MG63 (cell line): ENCODE results near the gene ELOVL1. TPM values are rescaled to one million over a fixed set of nuclear protein-coding genes. Genes with fewer than 3 reads are reported as not detected.
A peak's percentile ranks its signal among the peaks of the same experiment; 100 is the strongest.

ENCODE experiments used
- DNase-seq: peaks from one replicate; pipeline ENCODE4 v3.0.0-alpha.2; 2020
- H3K27me3 ChIP-seq: fragments of 250-450 bp; sonication (Bioruptor Pico); 2 replicates; pipeline ENCODE4 v1.5.1; 2020; ENCODE audit warnings: mild to moderate bottlenecking, moderate library complexity
- H3K36me3 ChIP-seq: fragments of 250-450 bp; sonication (Bioruptor Pico); 2 replicates; pipeline ENCODE4 v1.5.1; 2020; ENCODE audit warnings: mild to moderate bottlenecking, moderate library complexity
- H3K4me3 ChIP-seq: fragments of 250-450 bp; sonication (Bioruptor Pico); 2 replicates; pipeline ENCODE4 v1.5.1; 2020; ENCODE audit warnings: mild to moderate bottlenecking, moderate library complexity
- H3K9me3 ChIP-seq: fragments of 250-450 bp; sonication (Bioruptor Pico); 2 replicates; pipeline ENCODE4 v1.5.1; 2020; ENCODE audit warnings: mild to moderate bottlenecking, moderate library complexity
- total RNA-seq: library from RNA; depleted of rRNA; stranded (reverse); fragments of >200 nt; shearing (Covaris generic); gene quantifications from 2 replicates; pipeline ENCODE4 v1.2.3, GENCODE V29; 2014; ENCODE audit warnings: low replicate concordance; rRNA removed

Gene ELOVL1
- total RNA-seq, 1 experiment from 2014 or later, result 118 TPM

- Histone ChIP-seq H3K27me3 (no peaks in the 10 kb centered on the region), H3K36me3 (no peaks in the 10 kb centered on the region), H3K4me3 (no peak overlapping the region), H3K9me3 (0 out of 2 replicates have a peak, but pooled peaks cover 3% of the 10 kb centered on the region)
- DNase-seq, result no peak
These were observed 45.3 kb downstream of the ELOVL1 start for GRCh38 chr1:43322506-43322905.

GRCh38 chr1:43321331-43321891 is 46.4 kb downstream of the ELOVL1 start:
- no peak for DNase-seq
- H3K9me3 ChIP-seq, result 0 out of 2 replicates have a peak, but pooled peaks cover 3% of the 10 kb centered on the region
- no peaks in the 10 kb centered on the region for H3K36me3 ChIP-seq
- H3K27me3 ChIP-seq, result no peaks in the 10 kb centered on the region
- no peak overlapping the region for H3K4me3 ChIP-seq

GRCh38 chr1:43319766-43320165 is 48.0 kb downstream of the ELOVL1 start:
- no peaks in the 10 kb centered on the region for H3K27me3 ChIP-seq
- no peaks in the 10 kb centered on the region for H3K9me3 ChIP-seq
- H3K4me3 ChIP-seq, result no peak overlapping the region
- no peaks in the 10 kb centered on the region for H3K36me3 ChIP-seq
- DNase-seq, result no peak

GRCh38 chr1:43319288-43319687 is 48.5 kb downstream of the ELOVL1 start:
- DNase-seq, result no peak
- Histone ChIP-seq H3K36me3 (no peaks in the 10 kb centered on the region), H3K4me3 (no peak overlapping the region), H3K27me3 (no peaks in the 10 kb centered on the region), H3K9me3 (no peaks in the 10 kb centered on the region)

- no peaks in the 10 kb centered on the region for H3K27me3 ChIP-seq
- no peak overlapping the region for H3K4me3 ChIP-seq
- no peaks in the 10 kb centered on the region for H3K36me3 ChIP-seq
- DNase-seq, result no peak
- H3K9me3 ChIP-seq, result no peaks in the 10 kb centered on the region
These were observed 49.0 kb downstream of the ELOVL1 start for GRCh38 chr1:43318831-43319230.

- no peaks in the 10 kb centered on the region for H3K27me3 ChIP-seq
- no peak overlapping the region for H3K4me3 ChIP-seq
- no peak for DNase-seq
- H3K9me3 ChIP-seq, result no peaks in the 10 kb centered on the region
- H3K36me3 ChIP-seq, result no peaks in the 10 kb centered on the region
These were observed 49.9 kb downstream of the ELOVL1 start for GRCh38 chr1:43317817-43318471.

- no peak for DNase-seq
- H3K36me3 ChIP-seq, result no peaks in the 10 kb centered on the region
- H3K9me3 ChIP-seq, result no peaks in the 10 kb centered on the region
- H3K4me3 ChIP-seq, result no peak overlapping the region
- no peaks in the 10 kb centered on the region for H3K27me3 ChIP-seq
These were observed 50.9 kb downstream of the ELOVL1 start for GRCh38 chr1:43316738-43317520.

- no peaks in the 10 kb centered on the region for H3K27me3 ChIP-seq
- no peak for DNase-seq
These were observed 51.7 kb downstream of the ELOVL1 start for GRCh38 chr1:43315963-43316737.

GRCh38 chr1:43315481-43315880 is 52.3 kb downstream of the ELOVL1 start:
- no peak for DNase-seq
- H3K9me3 ChIP-seq, result no peaks in the 10 kb centered on the region
- H3K36me3 ChIP-seq, result no peaks in the 10 kb centered on the region
- H3K4me3 ChIP-seq, result no peak overlapping the region
- no peaks in the 10 kb centered on the region for H3K27me3 ChIP-seq

More at GRCh38 chr1:43315963-43316737, 51.7 kb downstream of the ELOVL1 start:
- Histone ChIP-seq H3K36me3 (no peaks in the 10 kb centered on the region), H3K4me3 (no peak overlapping the region), H3K9me3 (no peaks in the 10 kb centered on the region)

GRCh38 chr1:43314233-43314632 is 53.6 kb downstream of the ELOVL1 start:
- no peaks in the 10 kb centered on the region for H3K9me3 ChIP-seq
- H3K27me3 ChIP-seq, result no peaks in the 10 kb centered on the region
- no peaks in the 10 kb centered on the region for H3K36me3 ChIP-seq
- DNase-seq, result peak; percentile 28
- H3K4me3 ChIP-seq, result no peak overlapping the region

- H3K4me3 ChIP-seq, result no peak overlapping the region
- no peak for DNase-seq
- no peaks in the 10 kb centered on the region for H3K27me3 ChIP-seq
- no peaks in the 10 kb centered on the region for H3K9me3 ChIP-seq
- no peaks in the 10 kb centered on the region for H3K36me3 ChIP-seq
These were observed 54.0 kb downstream of the ELOVL1 start for GRCh38 chr1:43313771-43314170.

Other genes with a start within 250 kb of the ELOVL1 start
- 339 and 360 TPM in 2 replicates for gene EBNA1BP2, start 195.7 kb downstream of the ELOVL1 start, total RNA-seq
- 0.56 and 1.5 TPM in 2 replicates for gene CFAP57, start 195.7 kb downstream of the ELOVL1 start, total RNA-seq
- gene TMEM125, start 98.0 kb downstream of the ELOVL1 start, total RNA-seq, result not detected in 2 replicates
- gene C1orf210, start 82.4 kb downstream of the ELOVL1 start, total RNA-seq, result not detected in 2 replicates
- 0.20 TPM in 1 of 2 replicates, not detected in the other for gene TIE1, start 67.0 kb downstream of the ELOVL1 start, total RNA-seq
- gene MPL, start 30.2 kb downstream of the ELOVL1 start, total RNA-seq, result not detected in 2 replicates
- 152 and 260 TPM in 2 replicates for gene CDC20, start 9.0 kb downstream of the ELOVL1 start, total RNA-seq
- 51.1 and 60.4 TPM in 2 replicates for gene MED8, start 21.8 kb upstream of the ELOVL1 start, total RNA-seq
- gene SZT2, start 21.9 kb upstream of the ELOVL1 start, total RNA-seq, result 2.5 and 4.9 TPM in 2 replicates
- gene HYI, start 85.9 kb upstream of the ELOVL1 start, total RNA-seq, result 12.1 and 16.7 TPM in 2 replicates
- gene PTPRF, start 162.9 kb upstream of the ELOVL1 start, total RNA-seq, result 28.5 and 33.0 TPM in 2 replicates